Inflammatory macrophage treated with lipopolysaccharide for 1 hour (primary cell): ENCODE data around the gene WDFY3.
"Not testable (repeated sequence)": the region's sequence is repeated elsewhere in the genome, so short reads cannot be mapped to it uniquely, and the experiment has no call there.

Experiments used
- DNase-seq, 2 donors: peaks; one replicate each; pipeline ENCODE4 v3.0.0-alpha.2; 2020 to 2022

The WDFY3 gene

DNA sequence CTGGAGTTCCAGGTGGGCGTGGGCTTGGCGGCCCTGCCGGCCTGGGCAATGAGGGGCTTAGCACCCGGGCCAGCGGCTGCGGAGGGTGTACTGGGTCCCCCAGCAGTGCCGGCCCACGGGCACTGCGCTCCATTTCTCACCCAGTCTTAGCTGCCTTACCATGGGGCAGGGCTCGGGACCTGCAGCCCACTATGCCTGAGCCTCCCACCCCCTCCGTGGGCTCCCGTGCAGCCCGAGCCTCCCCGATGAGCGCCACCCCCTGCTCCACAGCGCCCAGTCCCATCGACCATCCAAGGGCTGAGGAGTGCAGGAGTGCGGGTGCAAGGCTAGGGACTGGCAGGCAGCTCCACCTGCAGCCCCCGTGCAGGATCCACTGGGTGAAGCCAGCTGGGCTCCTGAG is 301.7 kb downstream of the WDFY3 start:
- not testable (repeated sequence) for DNase-seq

DNA sequence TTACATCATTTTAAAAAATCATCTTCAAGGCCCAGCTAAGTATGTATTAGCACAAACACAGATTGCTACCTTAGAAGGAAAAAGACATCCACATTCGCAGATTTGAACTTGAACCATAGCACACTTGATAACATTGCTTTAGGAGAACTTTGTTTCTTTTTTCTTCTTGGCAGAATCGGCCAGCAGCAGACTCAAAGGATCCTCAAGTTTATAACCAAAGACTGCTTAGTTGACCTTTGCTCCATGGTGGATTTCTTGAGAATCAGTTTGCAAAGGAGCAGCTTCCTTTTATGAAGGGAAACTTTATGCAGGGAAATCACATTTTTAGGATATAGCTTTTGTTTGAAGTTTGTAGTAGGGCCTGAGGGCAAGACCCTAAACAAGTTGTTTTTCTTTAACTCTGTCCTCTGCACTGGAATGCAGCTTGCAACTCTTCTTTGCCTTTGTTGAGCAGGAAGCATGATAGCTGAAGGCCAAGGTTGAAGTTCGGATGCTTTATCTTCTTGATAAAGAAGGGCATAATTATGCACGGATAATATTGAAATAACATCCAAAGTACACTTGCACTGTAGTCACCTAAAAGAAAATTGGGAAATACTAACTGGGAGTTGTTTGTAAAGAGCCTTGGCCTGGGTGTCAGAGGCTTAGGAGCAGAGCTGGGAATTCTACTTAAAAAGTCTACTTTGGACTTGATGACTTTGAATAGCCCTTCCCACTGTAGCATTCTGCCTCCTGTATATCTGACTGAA is 305.1 kb downstream of the WDFY3 start:
- DNase-seq = no peak

DNA sequence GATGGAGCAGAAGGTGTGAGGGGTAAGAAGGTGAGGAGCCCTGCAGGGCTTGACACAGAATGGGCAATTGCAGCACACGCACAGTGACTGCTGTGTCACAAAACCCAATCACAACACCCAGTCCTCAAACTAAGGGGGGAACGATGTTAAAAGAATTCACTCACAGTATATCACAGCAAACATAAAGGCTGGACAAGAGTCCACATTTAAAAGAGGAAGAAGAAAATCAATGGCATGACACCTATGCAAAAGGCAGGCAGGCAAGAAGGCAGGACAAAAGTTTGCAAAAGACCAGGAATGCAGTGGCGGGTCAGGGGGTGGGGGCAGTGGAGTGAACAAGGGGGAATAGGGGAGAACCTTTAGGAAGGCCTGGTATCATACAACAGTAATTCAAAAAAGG is 305.9 kb downstream of the WDFY3 start:
- DNase-seq = no peak

DNA sequence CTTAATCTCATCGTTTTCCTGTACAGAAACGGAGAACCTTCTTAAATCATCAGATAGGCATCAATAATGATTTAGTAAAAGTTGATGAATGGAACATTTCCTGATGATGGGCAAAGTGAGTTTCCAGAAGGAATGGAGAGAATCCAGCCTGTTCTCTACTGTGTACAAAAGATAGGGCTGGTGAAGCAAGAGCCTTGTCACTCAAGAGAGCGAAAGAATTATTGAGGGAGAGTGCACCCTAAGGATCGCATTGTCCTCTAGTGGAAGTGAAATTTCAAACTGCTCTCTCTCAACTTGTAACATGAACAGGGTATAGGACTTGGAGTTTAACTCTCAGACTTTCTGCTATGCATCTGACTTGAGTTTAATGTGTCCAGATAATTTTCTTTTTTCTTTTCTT is 314.0 kb downstream of the WDFY3 start:
- no peak for DNase-seq

DNA sequence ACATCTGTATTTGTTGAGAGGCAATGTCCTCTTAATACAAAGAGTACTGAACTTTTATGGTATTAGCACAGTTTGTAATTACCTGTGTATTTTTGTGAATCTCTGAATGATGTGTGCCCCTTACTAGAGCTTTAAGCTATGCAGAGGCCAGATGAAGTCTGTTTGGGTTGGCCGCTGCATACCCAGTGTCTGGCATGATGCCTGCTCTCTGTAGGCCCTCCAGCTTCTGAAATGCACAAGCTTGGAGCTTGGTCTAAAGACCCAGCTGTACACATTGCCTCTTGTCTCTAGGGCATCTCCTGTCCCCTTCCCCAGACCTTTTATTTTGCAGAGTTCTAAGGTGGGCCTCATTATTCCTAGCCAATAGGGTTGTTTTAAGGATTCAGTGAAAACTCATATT is 315.0 kb downstream of the WDFY3 start:
- DNase-seq = no peak

DNA sequence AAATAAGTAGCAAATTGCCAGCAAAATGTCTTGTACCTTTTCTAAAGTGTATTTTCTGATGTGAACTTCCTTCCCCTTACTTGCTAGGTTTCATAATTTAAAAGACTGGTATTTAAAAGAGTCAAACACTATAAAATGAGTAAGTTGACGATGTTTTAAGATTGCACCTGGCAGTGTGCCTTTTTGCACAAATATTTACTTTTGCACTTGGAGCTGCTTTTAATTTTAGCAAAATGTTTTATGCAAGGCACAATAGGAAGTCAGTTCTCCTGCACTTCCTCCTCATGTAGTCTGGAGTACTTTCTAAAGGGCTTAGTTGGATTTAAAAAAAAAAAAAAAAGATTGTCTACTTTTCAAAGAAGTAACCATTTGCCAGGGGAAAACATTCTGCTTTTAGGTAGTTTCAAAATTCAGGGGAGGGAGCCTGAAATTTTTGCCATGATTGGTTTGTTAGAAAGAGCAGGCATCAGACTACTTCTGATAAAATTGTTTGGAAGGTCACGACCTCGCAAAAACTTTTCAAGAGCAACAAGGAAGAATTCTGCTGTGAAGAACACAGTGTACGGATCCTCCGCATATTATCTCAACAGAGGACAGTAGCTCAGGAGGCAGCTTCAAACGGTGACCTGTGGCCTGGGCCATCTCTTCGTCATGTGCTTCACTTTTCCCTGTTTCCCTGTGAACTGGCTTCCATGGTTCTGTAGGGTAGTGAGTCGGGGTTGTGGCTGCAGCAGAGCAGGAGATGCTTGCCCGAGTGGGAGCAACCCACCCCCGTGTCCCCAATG is 317.4 kb downstream of the WDFY3 start:
- peak in 1 of 2 donors; percentile 6 for DNase-seq

DNA sequence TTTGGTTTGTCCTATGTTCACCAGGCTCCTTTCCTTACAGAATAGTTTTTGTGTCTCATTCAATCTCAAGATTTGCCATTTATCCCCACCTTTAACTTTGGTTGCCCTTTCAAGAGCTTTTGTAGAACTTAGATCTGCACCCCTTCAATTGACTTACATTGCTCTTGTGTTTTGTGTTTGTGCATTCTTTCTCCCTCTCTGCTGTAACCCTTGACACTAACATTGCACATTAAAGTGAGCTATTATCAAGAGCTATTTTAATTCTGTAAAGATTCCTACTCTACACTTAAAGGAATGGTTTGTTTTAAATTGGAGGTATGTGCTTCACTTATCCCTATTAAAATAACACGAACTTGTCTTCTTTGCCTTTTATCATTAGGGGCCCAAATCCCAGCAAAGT is 318.3 kb downstream of the WDFY3 start:
- DNase-seq = no peak

DNA sequence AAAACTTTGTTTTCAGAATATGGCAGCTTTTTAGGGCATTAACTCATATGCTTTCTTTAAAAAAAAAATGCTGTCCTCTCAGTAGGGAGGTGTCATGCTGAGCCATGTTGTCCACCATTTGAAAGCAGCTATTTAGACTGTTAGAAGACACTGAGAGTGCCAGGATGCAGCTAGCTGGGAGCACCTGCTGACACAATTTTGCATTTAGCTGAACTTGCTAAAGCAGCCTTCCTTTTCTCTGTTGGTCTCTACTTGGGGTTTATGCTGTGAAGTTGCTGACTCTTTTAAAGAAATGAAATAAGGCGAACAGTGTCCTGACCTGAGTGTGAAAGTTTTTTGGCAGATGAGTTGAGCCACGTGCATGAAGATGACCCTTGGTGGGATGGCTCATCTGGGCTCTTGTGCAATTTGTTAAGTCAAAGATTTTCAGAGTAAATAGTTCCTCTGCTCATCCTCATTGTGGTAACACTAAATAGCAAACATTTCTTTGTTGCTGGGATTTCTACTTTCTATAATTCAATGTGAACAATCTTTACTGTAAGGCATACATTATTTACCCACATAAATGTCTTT is 319.1 kb downstream of the WDFY3 start:
- peak in 1 of 2 donors; percentile 6 for DNase-seq

DNA sequence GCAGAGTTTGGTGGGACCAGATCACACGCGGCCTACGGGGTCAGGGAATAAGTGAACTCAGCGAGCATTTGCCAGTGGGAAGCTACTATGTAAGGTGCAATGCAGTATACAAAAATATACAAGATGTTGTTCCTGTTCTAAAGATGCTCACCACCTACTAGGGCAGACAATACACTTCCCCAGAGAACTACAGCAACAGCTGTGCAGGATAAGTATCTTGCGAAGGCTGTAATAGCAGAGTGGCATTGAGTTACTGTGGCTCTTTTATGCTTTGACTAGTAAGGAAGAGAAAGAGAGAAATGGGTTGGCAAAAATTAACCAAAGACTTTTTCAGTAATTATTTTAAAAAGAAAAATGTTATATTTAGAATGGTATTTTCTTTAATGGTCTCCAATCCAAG is 322.4 kb downstream of the WDFY3 start:
- DNase-seq = no peak

DNA sequence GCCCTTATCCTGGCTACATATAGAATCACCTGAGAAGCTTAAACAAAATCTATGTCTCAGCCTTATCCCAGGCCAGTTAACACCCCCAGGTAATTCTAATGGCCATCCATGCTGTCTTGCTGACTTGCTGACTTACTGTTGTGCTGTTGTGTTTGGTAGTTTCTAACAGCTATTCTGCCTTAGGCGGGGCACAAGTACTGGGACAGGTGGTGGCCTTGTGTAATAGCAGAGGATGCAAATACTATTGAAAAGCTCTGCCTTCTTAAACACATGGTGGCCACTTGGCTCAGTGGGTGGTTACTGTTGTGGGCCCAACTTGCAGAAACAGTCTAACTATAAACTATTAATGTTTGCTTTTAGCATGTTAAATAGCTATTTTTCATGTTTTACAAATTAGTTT is 327.3 kb downstream of the WDFY3 start:
- DNase-seq = no peak

DNA sequence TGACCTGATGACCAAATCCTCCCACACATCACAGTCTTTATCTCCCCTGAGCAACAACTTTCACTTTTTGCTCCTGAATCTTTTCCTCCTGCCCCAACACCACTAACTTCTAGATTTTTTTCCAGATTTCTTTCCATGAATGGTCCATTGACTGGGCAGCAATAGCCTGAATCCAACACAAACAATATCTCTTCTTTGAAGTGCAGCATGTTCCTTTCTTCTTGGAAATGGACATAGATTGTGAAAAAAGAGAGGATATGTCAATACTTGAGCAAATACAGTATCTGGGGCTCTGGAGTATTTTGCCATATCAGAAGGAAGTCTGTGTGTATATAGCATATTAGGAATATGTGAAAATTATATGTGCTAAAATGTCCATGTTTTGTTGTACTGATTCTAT is 328.4 kb downstream of the WDFY3 start:
- no peak for DNase-seq

DNA sequence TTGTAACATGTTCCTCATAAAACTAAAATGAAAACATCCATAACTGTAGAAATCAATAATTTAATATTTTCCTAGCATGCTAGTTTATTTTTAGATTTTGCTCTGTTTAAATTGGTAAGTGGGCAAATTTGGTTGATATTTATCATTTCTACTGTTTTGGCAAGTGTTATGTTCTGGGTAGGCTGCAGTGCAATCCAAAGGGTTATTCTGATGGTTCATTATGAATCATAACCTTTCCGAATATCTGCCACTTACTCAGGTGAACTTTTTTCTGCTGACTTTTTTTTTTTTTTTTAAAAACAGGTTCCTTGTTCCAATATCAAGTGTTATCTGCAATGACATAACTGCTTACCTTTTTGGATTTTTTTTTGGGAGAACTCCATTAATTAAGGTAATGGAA is 331.5 kb downstream of the WDFY3 start:
- DNase-seq = no peak

DNA sequence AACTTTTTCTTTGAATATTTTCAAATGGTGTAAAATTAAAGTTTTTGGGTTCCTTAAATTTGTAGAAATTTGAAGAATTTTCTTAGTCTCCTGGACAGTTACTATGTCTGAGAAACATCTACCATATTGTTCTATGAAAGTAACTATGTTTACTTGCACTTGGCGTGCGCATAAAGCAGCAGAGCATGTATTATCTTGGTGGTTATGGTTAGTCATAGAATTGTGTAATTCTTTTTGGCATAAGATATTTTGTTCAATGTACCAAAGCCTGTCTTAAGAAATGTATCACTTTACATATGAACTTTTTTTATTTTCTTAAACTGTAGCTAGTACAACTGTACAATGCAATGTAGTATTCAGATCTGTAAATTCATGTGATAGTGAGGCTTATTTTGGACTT is 334.4 kb downstream of the WDFY3 start:
- DNase-seq = no peak

DNA sequence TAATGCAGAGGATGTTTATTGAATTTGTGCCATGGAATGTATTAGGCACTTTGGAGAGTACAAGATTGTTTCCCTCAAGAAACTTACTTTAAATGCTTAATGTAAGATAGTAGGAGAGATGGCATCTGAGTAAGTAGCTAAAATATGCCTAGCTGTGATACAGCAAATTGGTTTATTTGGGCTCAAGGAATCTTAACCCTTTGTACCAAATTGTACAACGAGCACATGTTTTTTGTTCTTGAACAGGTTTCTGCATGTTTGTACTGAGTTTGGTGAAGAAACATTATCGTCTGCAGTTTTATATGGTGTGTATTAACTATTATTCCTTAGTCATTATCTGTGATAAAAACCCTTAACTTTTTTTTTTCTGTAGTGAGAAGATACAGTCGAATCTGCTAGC is 334.9 kb downstream of the WDFY3 start:
- no peak for DNase-seq

DNA sequence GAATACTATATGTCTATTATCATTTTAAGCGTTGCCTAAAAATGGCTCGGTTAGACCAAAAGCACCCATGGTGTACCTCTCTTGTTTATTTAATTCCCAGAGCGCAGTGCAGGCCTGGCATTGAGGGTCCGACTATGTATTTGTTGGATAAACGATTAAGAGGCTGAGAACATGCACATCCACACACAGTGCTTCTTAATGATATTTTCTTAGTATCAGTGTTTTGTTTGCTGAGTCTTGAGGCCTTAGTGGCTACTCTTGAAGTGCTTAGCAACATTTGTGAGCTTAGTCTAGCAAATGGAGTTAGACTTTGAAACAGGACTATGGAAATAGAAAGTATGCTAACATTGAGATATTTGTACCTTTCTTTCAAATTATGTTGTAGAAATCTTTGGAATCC is 339.8 kb downstream of the WDFY3 start:
- no peak for DNase-seq

DNA sequence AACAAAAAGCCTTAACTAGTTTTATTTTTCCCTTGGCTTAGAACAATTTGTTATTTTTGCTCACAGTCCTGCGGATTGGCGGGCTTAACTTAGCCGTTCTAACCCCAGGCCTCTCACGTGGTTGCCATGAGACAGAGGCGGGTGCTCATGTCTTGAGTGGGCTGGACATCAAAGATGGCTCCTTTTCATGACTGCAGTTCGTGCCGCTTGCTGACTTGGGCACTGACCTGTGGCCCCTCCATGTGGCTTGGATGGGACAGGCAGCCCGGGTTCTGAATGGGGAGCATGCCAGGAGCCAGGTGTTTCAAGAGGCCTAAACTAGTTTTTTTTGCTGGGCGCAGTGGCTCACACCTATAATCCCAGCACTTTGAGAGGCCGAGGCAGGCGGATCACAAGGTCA is 342.8 kb downstream of the WDFY3 start:
- DNase-seq = no peak

DNA sequence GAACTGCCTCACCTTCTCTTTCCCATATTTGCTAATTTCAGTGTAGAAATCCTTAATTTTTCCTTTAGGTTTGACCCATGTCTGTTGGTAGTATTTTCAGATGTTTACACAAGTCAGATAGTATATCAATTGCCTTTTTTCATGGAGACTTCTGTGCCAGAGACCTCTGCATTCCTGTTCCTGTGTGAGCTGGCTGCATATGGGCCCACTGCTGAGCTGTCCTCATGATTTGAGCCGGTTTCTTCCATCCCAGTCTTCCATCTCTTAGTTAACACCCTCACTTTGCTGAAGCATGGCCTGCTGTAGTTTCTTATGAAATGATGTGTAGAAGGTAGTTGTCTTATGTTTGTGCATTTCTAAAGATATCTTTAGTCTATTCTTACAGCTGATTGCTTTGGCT is 343.5 kb downstream of the WDFY3 start:
- DNase-seq = no peak
